ENCODE data around the gene MRPL21. TPM values are rescaled to one million over a fixed set of nuclear protein-coding genes. Genes with fewer than 3 reads are reported as not detected.
A peak's percentile ranks its signal among the peaks of the same experiment; 100 is the strongest.

The MRPL21 gene
- total RNA-seq, 1 donor from 2014 or later: 121 TPM

GRCh38 chr11:68870470-68870869, 33.2 kb downstream of the MRPL21 start:
- Histone ChIP-seq H3K4me3 (peak overlapping the region; percentile 69), H3K27me3 (ENCODE audit: low read depth) (no peaks in the 10 kb centered on the region), H3K9me3 (replicated peaks) (no peaks in the 10 kb centered on the region), H3K27ac (replicated peaks) (peak overlapping the region; percentile 59), H3K4me1 (peaks cover 57% of the 10 kb centered on the region), H3K36me3 (no peaks in the 10 kb centered on the region)
- intact Hi-C loops (cut with micrococcal nuclease): no loop called here
- DNase-seq: no peak
- TF ChIP-seq, protein P1, sequence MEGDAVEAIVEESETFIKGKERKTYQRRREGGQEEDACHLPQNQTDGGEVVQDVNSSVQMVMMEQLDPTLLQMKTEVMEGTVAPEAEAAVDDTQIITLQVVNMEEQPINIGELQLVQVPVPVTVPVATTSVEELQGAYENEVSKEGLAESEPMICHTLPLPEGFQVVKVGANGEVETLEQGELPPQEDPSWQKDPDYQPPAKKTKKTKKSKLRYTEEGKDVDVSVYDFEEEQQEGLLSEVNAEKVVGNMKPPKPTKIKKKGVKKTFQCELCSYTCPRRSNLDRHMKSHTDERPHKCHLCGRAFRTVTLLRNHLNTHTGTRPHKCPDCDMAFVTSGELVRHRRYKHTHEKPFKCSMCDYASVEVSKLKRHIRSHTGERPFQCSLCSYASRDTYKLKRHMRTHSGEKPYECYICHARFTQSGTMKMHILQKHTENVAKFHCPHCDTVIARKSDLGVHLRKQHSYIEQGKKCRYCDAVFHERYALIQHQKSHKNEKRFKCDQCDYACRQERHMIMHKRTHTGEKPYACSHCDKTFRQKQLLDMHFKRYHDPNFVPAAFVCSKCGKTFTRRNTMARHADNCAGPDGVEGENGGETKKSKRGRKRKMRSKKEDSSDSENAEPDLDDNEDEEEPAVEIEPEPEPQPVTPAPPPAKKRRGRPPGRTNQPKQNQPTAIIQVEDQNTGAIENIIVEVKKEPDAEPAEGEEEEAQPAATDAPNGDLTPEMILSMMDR (IDR thresholded peaks at IDR 0.05; ENCODE audit: borderline replicate concordance): peak; percentile 42

GRCh38 chr11:68868221-68868835, 35.3 kb downstream of the MRPL21 start:
- intact Hi-C loops (cut with micrococcal nuclease): no loop called here
- H3K36me3 ChIP-seq: no peaks in the 10 kb centered on the region
- H3K4me1 ChIP-seq: peaks cover 42% of the 10 kb centered on the region
- DNase-seq: no peak
- TF ChIP-seq, protein P1 (IDR thresholded peaks at IDR 0.05; ENCODE audit: borderline replicate concordance): no peak
- H3K27ac ChIP-seq (replicated peaks): no peak overlapping the region
- H3K9me3 ChIP-seq (replicated peaks): peaks cover 6% of the 10 kb centered on the region
- no peaks in the 10 kb centered on the region for H3K27me3 ChIP-seq (ENCODE audit: low read depth)
- H3K4me3 ChIP-seq: no peak overlapping the region

- Histone ChIP-seq H3K4me3 (no peak overlapping the region), H3K36me3 (no peaks in the 10 kb centered on the region), H3K27me3 (ENCODE audit: low read depth) (no peaks in the 10 kb centered on the region), H3K9me3 (replicated peaks) (peaks cover 6% of the 10 kb centered on the region), H3K27ac (replicated peaks) (no peak overlapping the region), H3K4me1 (peaks cover 29% of the 10 kb centered on the region)
- intact Hi-C loops (cut with micrococcal nuclease): no loop called here
- DNase-seq: no peak
- TF ChIP-seq, protein P1 (IDR thresholded peaks at IDR 0.05; ENCODE audit: borderline replicate concordance): no peak
Observed at GRCh38 chr11:68867066-68867465, 36.6 kb downstream of the MRPL21 start.

DNA sequence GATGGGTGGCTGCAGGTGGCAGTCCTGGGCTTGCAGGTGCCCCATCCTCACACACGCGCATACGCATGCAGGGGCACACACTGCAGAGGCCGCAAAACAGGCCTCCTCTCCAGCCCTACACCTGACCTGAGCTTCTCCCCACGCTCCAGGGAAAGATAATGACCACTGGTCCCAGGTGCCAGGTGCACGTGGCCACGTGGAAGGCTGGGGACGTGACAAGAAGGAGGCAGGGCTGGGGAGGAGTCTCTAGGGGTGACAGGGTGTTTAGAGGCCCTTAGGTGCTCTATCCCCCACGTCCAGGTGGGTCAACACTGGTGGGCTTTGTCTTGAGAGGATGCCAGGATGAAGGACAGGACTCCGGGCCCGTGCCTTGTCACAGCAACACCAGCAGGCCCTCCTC, 38.4 kb downstream of the MRPL21 start:
- DNase-seq: no peak
- Histone ChIP-seq H3K27ac (replicated peaks) (no peak overlapping the region), H3K9me3 (replicated peaks) (peaks cover 6% of the 10 kb centered on the region), H3K4me1 (peaks cover 11% of the 10 kb centered on the region), H3K4me3 (no peak overlapping the region), H3K27me3 (ENCODE audit: low read depth) (no peaks in the 10 kb centered on the region), H3K36me3 (no peaks in the 10 kb centered on the region)
- intact Hi-C loops (cut with micrococcal nuclease): no loop called here
- TF ChIP-seq, protein P1 (IDR thresholded peaks at IDR 0.05; ENCODE audit: borderline replicate concordance): no peak

DNA sequence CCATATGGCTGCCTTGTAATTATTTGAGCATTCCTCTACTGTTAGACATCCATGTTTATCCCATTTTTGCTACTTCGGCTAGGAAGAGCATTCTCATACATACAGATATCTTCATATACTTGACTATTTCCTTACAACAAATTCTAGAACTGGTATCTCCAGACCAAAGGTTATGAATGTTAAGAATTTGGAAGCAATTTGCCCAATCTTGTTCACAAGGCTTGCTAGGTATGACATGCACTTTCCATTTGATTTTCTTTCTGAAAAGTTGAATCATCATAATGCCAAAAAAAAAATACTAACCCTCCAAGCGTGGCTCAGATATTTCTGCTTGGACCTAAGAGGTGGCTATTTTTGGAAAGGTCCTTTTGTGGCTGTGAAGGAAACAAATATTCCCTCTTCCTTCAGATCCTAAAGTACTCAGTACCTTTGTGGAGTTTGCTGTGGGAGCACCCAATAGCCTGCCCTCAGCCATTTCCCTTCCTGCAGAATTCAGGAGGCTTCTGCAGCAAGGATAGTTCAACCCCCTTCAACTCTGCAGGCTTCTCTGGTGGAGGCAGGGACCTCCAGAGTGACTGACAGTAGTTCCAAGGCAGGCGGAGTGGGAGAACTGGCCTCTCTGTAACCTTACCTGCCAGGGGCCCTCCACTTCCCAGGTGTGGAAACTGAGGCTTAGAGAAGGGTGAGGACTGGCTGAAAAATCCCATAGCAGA, 39.9 kb downstream of the MRPL21 start:
- Histone ChIP-seq H3K36me3 (no peaks in the 10 kb centered on the region), H3K27me3 (ENCODE audit: low read depth) (no peaks in the 10 kb centered on the region), H3K4me3 (no peak overlapping the region), H3K27ac (replicated peaks) (no peak overlapping the region), H3K4me1 (no peaks in the 10 kb centered on the region), H3K9me3 (replicated peaks) (peaks cover 6% of the 10 kb centered on the region)
- TF ChIP-seq, protein P1 (IDR thresholded peaks at IDR 0.05; ENCODE audit: borderline replicate concordance): no peak
- no peak for DNase-seq
- intact Hi-C loops (cut with micrococcal nuclease): no loop called here

Measured in left ventricle myocardium inferior (tissue), 1 donor.